Mucosa of descending colon (tissue), 3 donors: ENCODE measurements around the gene G6PC1. TPM values are rescaled to one million over a fixed set of nuclear protein-coding genes. Genes with fewer than 3 reads are reported as not detected.
A peak's percentile ranks its signal among the peaks of the same experiment; 100 is the strongest.
"Not testable (repeated sequence)": the region's sequence is repeated elsewhere in the genome, so short reads cannot be mapped to it uniquely, and the experiment has no call there.

Source experiments
- ATAC-seq: fragments of 200-7000 bp; cut with Tn5 transposase; one replicate; pipeline ENCODE4 v1.9.1; 2020; ENCODE audit warnings: mild to moderate bottlenecking, moderate library complexity
- DNase-seq, 3 donors: peaks; one replicate each; pipeline ENCODE4 v3.0.0-alpha.2; 2020
- H3K36me3 ChIP-seq: fragments of 200-600 bp; one replicate; pipeline ENCODE4 v1.8.0; 2021; ENCODE audit warnings: low read depth, mild to moderate bottlenecking
- H3K4me1 ChIP-seq: fragments of 200-600 bp; one replicate; pipeline ENCODE4 v1.8.0; 2021; ENCODE audit warnings: low read depth, mild to moderate bottlenecking
- H3K4me3 ChIP-seq: fragments of 200-600 bp; one replicate; pipeline ENCODE4 v1.8.0; 2021; ENCODE audit warnings: mild to moderate bottlenecking
- H3K9me3 ChIP-seq: fragments of 200-600 bp; one replicate; pipeline ENCODE4 v1.8.0; 2021; ENCODE audit warnings: mild to moderate bottlenecking
- CTCF ChIP-seq: fragments of 200-600 bp; IDR thresholded peaks from one replicate; pipeline ENCODE4 v1.8.0; 2022; ENCODE audit warnings: antibody characterized with exemption, mild to moderate bottlenecking
- intact Hi-C, 2 donors: fragments of 100-400 bp; cut with DNase I in 1 of 2; cut with micrococcal nuclease in 1 of 2; formaldehyde crosslinking; loops; one replicate each; pipeline versions ENCODE4 v1.11.0 to v1.11.1; 2022; cut with DNase I, micrococcal nuclease
- total RNA-seq, 3 donors: library from RNA; stranded (reverse); fragmentation: NEBNext Ultra II Directional in 2 of 3; extraction: Animal tissue kit (Norgen Biotek cat#: 25700) in 2 of 3; gene quantifications; one replicate each; pipeline versions ENCODE4 v1.2.1 to v1.2.4, GENCODE V29; 2021 to 2023
- donor health status: DM: no; HTN: no; CAD: no; lungs with moderate emphysema.
- donor health status: DM: no; HTN: no; CAD: no.
- donor health status: DM: no; HTN: yes; CAD: no.

G6PC1 gene
- total RNA-seq, 3 donors from 2014 or later: 0.67 TPM; not detected in 2

GRCh38 chr17:42895185-42895555 is 5.4 kb upstream of the G6PC1 start:
- Histone ChIP-seq H3K4me3 (no peak overlapping the region), H3K4me1 (peaks cover 8% of the 10 kb centered on the region), H3K9me3 (no peaks in the 10 kb centered on the region), H3K36me3 (no peaks in the 10 kb centered on the region)
- TF ChIP-seq CTCF: no peak
- ATAC-seq: peak; percentile 84
- peak; percentile 47 to 66 (median 53) for DNase-seq
- intact Hi-C loops: no loop called here

- H3K4me1 ChIP-seq: peaks cover 8% of the 10 kb centered on the region
Observed at GRCh38 chr17:42898147-42898811, 2.3 kb upstream of the G6PC1 start.

GRCh38 chr17:42899981-42900380 is 618 bp upstream of the G6PC1 start:
- H3K4me3 ChIP-seq, DNase-seq, ATAC-seq, intact Hi-C loops, H3K9me3 ChIP-seq, H3K36me3 ChIP-seq, H3K4me1 ChIP-seq: not testable (repeated sequence)

More at GRCh38 chr17:42898147-42898811, 2.3 kb upstream of the G6PC1 start:
- H3K4me3 ChIP-seq: no peak overlapping the region
- H3K36me3 ChIP-seq: no peaks in the 10 kb centered on the region
- no peaks in the 10 kb centered on the region for H3K9me3 ChIP-seq
- no peak for TF ChIP-seq CTCF
- intact Hi-C loops: no loop called here
- ATAC-seq (no peak), DNase-seq (no peak)

GRCh38 chr17:42901535-42902229 is 1.1 kb downstream of the G6PC1 start:
- intact Hi-C loops: no loop called here
- no peaks in the 10 kb centered on the region for H3K36me3 ChIP-seq
- TF ChIP-seq CTCF: no peak
- ATAC-seq: no peak
- no peaks in the 10 kb centered on the region for H3K9me3 ChIP-seq
- no peak for DNase-seq
- no peaks in the 10 kb centered on the region for H3K4me1 ChIP-seq
- no peak overlapping the region for H3K4me3 ChIP-seq

GRCh38 chr17:42904110-42904469 is 3.5 kb downstream of the G6PC1 start:
- no peak for TF ChIP-seq CTCF
- intact Hi-C loops: no loop called here
- no peak overlapping the region for H3K4me3 ChIP-seq
- no peaks in the 10 kb centered on the region for H3K9me3 ChIP-seq
- DNase-seq: no peak
- ATAC-seq: no peak
- no peaks in the 10 kb centered on the region for H3K4me1 ChIP-seq
- no peaks in the 10 kb centered on the region for H3K36me3 ChIP-seq

- DNase-seq (no peak), ATAC-seq (no peak)
- TF ChIP-seq CTCF: no peak
- Histone ChIP-seq H3K4me3 (no peak overlapping the region), H3K36me3 (no peaks in the 10 kb centered on the region), H3K4me1 (no peaks in the 10 kb centered on the region), H3K9me3 (no peaks in the 10 kb centered on the region)
- intact Hi-C loops: no loop called here
Observed at GRCh38 chr17:42906772-42907446, 6.3 kb downstream of the G6PC1 start.
